GM13976 (cell line): ENCODE data around the gene ERI3.

Experiments
- DNase-seq: peaks from one replicate; pipeline ENCODE4 v3.0.0; 2012; ENCODE audit warnings: low spot score
- CTCF ChIP-seq: IDR thresholded peaks from 2 replicates; pipeline ENCODE4 v1.5.1; 2012; ENCODE audit warnings: borderline replicate concordance, mild to moderate bottlenecking; ENCODE audit not compliant: insufficient read depth; ENCODE audit errors: extremely low read depth, missing control alignments, control extremely low read depth
- in situ Hi-C: fragments of 300-500 bp; cut with MboI; formaldehyde crosslinking; loops from one replicate; pipeline ENCODE4 v1.12.0; 2022; ENCODE audit warnings: low sequenced_read_pairs, mixed read lengths, inconsistent platforms; ENCODE audit not compliant: unreplicated experiment

Gene ERI3

GRCh38 chr1:44262414-44262813 lies 92.6 kb downstream of the ERI3 start:
- peak; percentile 15 for DNase-seq
- in situ Hi-C loops = no loop called here
- TF ChIP-seq CTCF = no peak

GRCh38 chr1:44261962-44262361 lies 93.1 kb downstream of the ERI3 start:
- in situ Hi-C loops = no loop called here
- no peak for TF ChIP-seq CTCF
- DNase-seq = peak; percentile 10

- in situ Hi-C loops = no loop called here
- TF ChIP-seq CTCF = no peak
- peak; percentile 11 for DNase-seq
Observed at GRCh38 chr1:44261171-44261817, 93.8 kb downstream of the ERI3 start.

- in situ Hi-C loops = no loop called here
- TF ChIP-seq CTCF = no peak
- peak; percentile 22 for DNase-seq
Observed at GRCh38 chr1:44260792-44261170, 94.3 kb downstream of the ERI3 start.

- TF ChIP-seq CTCF = no peak
- in situ Hi-C loops = no loop called here
- DNase-seq = no peak
Observed at GRCh38 chr1:44259090-44259489, 96.0 kb downstream of the ERI3 start.

GRCh38 chr1:44256762-44257554 lies 98.1 kb downstream of the ERI3 start:
- TF ChIP-seq CTCF = no peak
- in situ Hi-C loops = no loop called here
- no peak for DNase-seq
